HEK293T (cell line): ENCODE measurements around the gene KIFC3.

Source experiments
- BHLHE40 ChIP-seq: fragments of 450-650 bp; IDR thresholded peaks from 2 replicates; pipeline ENCODE4 v1.6.1; 2016; ENCODE audit warnings: mild to moderate bottlenecking, moderate library complexity, borderline replicate concordance
- ELF4 ChIP-seq: fragments of 450-650 bp; IDR thresholded peaks from 2 replicates; pipeline ENCODE4 v1.6.1; 2017; ENCODE audit warnings: antibody characterized with exemption
- FOXA1 ChIP-seq: fragments of 450-650 bp; IDR thresholded peaks from 2 replicates; pipeline ENCODE4 v1.6.1; 2016; ENCODE audit warnings: mild to moderate bottlenecking
- FOXM1 ChIP-seq: fragments of 450-650 bp; IDR thresholded peaks from 2 replicates; pipeline ENCODE4 v1.6.1; 2017; ENCODE audit warnings: mild to moderate bottlenecking, borderline replicate concordance
- L3MBTL2 ChIP-seq: fragments of 450-650 bp; conservative IDR thresholded peaks from 2 replicates; pipeline ENCODE4 v1.6.1; 2016; ENCODE audit warnings: mild to moderate bottlenecking
- LEF1 ChIP-seq: fragments of 450-650 bp; IDR thresholded peaks from 2 replicates; pipeline ENCODE4 v1.6.1; 2017; ENCODE audit warnings: mild to moderate bottlenecking, borderline replicate concordance
- NFRKB ChIP-seq: fragments of 450-650 bp; IDR thresholded peaks from 2 replicates; pipeline ENCODE4 v1.6.1; 2016; ENCODE audit warnings: mild to moderate bottlenecking, moderate library complexity
- SP1 ChIP-seq: fragments of 450-650 bp; IDR thresholded peaks from 2 replicates; pipeline ENCODE4 v1.6.1; 2017
- SUZ12 ChIP-seq: fragments of 450-650 bp; IDR thresholded peaks from 2 replicates; pipeline ENCODE4 v1.6.1; 2016; ENCODE audit warnings: mild to moderate bottlenecking
- TARDBP ChIP-seq: fragments of 450-650 bp; IDR thresholded peaks from 2 replicates; pipeline ENCODE4 v1.6.1; 2016
- ZNF384 ChIP-seq: fragments of 450-650 bp; IDR thresholded peaks from 2 replicates; pipeline ENCODE4 v1.6.1; 2016
- TF ChIP-seq, protein P1 (sequence below): fragments of 450-650 bp; IDR thresholded peaks from 2 replicates; pipeline ENCODE4 v1.6.1; 2016

DNA sequence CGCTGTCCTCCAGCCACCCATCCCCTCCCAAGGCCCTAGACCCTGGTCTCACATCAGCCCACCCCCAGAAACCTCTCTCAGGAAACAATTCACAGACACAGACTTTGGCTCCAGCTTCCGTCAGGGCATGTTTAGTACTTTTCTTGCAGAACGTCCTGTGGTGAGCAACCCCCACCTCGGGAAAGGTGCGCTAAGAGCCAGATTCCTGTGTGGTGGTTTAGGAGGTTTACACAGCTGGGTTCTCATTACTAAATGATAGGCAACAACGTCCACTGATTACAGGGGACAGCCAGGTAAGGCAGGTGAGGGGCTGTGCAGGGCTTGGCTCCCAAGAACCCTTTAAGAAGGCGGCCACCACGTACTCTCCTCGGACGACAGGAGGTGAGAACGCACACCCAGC lies 29.3 kb downstream of the KIFC3 start:
- no peak for TF ChIP-seq BHLHE40
- no peak for TF ChIP-seq ELF4
- TF ChIP-seq FOXA1, result no peak
- no peak for TF ChIP-seq SUZ12
- TF ChIP-seq TARDBP, result no peak
- TF ChIP-seq NFRKB, result no peak
- no peak for TF ChIP-seq L3MBTL2
- TF ChIP-seq FOXM1, result no peak
- TF ChIP-seq ZNF384, result no peak
- TF ChIP-seq, protein P1, sequence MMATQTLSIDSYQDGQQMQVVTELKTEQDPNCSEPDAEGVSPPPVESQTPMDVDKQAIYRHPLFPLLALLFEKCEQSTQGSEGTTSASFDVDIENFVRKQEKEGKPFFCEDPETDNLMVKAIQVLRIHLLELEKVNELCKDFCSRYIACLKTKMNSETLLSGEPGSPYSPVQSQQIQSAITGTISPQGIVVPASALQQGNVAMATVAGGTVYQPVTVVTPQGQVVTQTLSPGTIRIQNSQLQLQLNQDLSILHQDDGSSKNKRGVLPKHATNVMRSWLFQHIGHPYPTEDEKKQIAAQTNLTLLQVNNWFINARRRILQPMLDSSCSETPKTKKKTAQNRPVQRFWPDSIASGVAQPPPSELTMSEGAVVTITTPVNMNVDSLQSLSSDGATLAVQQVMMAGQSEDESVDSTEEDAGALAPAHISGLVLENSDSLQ, result no peak
- TF ChIP-seq SP1, result no peak
- no peak for TF ChIP-seq LEF1
